Upper lobe of left lung (tissue), 4 donors: Measurements from ENCODE around the gene CDYL.
A peak's percentile ranks its signal among the peaks of the same experiment; 100 is the strongest.

ENCODE experiments used
- EP300 ChIP-seq, 4 donors: sonication (generic); formaldehyde crosslinking; IDR thresholded peaks; one replicate each; pipeline ENCODE4 v1.5.1; 2017; ENCODE audit warnings: antibody characterized with exemption in 4 of 4, control low read depth in 2 of 4
- POLR2AphosphoS5 ChIP-seq, 2 donors: sonication (generic); formaldehyde crosslinking; IDR thresholded peaks; one replicate each; pipeline ENCODE4 v1.5.1; 2017; ENCODE audit warnings: antibody characterized with exemption in 2 of 2
- TF ChIP-seq, protein P1 (sequence below), 6 experiments: fragments of 450-650 bp in 4 of 6; fragments of 200-600 bp in 2 of 6; sonication (generic) in 2 of 6; IDR thresholded peaks; one replicate each; pipeline ENCODE4 v1.5.1; 2016 to 2019; ENCODE audit warnings: antibody characterized with exemption in 6 of 6

DNA sequence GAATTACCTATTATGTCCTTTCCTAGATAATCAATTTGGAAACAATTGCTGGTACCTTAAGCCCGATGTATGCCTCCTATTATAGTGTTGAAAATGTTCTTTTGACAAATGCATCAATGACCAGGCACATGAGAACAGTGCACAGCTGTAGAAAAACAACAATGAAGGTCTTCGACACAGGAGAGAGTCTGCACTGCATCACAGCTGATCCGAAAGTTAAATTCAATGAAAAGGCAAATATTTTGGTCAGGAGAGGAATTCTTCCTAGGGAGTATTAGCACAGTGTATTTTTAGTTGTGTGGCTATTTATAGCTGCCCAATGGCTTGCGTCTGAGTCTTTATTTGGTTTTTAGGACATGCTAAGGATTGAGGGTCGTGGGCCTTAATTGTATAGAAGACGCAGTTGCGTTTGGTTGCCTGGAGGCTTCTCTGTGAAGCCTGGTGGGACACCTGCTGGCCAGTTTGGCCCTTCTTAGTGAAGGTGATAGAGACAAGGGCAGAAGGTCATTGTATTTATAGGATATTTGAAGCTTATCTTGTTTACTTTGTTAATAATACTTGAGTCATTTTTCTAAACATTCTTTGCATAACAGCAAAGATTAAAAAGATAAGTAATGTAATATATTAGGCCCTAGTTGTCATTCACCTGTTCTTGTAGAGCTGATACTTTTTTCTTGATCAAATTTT lies 72.3 kb downstream of the CDYL start:
- TF ChIP-seq EP300 (IDR thresholded peaks at IDR 0.05), result no peak
- TF ChIP-seq, protein P1, sequence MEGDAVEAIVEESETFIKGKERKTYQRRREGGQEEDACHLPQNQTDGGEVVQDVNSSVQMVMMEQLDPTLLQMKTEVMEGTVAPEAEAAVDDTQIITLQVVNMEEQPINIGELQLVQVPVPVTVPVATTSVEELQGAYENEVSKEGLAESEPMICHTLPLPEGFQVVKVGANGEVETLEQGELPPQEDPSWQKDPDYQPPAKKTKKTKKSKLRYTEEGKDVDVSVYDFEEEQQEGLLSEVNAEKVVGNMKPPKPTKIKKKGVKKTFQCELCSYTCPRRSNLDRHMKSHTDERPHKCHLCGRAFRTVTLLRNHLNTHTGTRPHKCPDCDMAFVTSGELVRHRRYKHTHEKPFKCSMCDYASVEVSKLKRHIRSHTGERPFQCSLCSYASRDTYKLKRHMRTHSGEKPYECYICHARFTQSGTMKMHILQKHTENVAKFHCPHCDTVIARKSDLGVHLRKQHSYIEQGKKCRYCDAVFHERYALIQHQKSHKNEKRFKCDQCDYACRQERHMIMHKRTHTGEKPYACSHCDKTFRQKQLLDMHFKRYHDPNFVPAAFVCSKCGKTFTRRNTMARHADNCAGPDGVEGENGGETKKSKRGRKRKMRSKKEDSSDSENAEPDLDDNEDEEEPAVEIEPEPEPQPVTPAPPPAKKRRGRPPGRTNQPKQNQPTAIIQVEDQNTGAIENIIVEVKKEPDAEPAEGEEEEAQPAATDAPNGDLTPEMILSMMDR (IDR thresholded peaks at IDR 0.05), result peak in 2 of 6 experiments; percentile 22
- no peak for TF ChIP-seq POLR2AphosphoS5 (IDR thresholded peaks at IDR 0.05)
